ENCODE measurements around the gene CHCHD3.

- TF ChIP-seq CTCF (IDR thresholded peaks at IDR 0.05) (no peak), POLR2A (IDR thresholded peaks at IDR 0.05) (no peak)
Observed at GRCh38 chr7:133065301-133065700, 16.6 kb downstream of the CHCHD3 start.

Data from right lobe of liver (tissue), 4 donors.